ENCODE measurements around the gene LCE2C. TPM values are rescaled to one million over a fixed set of nuclear protein-coding genes. Genes with fewer than 3 reads are reported as not detected.
A peak's percentile ranks its signal among the peaks of the same experiment; 100 is the strongest.
"Not testable (repeated sequence)": the region's sequence is repeated elsewhere in the genome, so short reads cannot be mapped to it uniquely, and the experiment has no call there.

LCE2C gene
- total RNA-seq, result not detected in 2 replicates

DNA sequence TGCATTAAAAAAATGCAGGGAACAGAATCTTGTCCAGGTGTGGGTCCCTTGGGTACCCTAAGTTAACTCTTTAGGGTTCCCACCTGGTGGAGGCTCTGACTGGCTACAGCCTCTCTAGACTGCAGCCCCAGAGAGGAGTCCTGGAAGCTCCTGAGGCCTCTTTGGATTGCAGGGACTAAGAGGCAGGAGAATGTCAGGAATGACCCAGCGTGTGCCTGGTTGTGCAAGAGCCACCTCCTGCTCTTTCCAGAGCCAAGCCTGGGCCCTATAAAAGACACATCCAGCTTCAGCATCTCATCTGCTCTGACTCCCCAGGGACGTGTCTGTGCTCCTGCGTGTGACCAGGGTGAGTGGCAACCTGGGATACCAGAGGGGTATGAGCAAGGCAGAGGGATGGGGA, at the start of gene LCE2C:
Gene LCE2C (plus strand): TSS at position 297 of the 400 bp plus-strand sequence. CDS start 737 bp downstream, outside the sequence.
- H3K36me3 ChIP-seq (ENCODE audit: control insufficient read depth, insufficient read depth, low read length); DNase-seq (ENCODE audit: low read depth): not testable (repeated sequence)
- peaks cover 14% of the 10 kb centered on the region for H3K27me3 ChIP-seq (ENCODE audit: control insufficient read depth, insufficient read depth, low read length)

GRCh38 chr1:152626744-152627143, 48.3 kb upstream of the LCE2C start:
- FAIRE-seq (no peak), DNase-seq (ENCODE audit: low read depth) (peak; percentile 50)
- H3K36me3 ChIP-seq (ENCODE audit: control insufficient read depth, insufficient read depth, low read length), result no peaks in the 10 kb centered on the region
- TF ChIP-seq, protein P1, sequence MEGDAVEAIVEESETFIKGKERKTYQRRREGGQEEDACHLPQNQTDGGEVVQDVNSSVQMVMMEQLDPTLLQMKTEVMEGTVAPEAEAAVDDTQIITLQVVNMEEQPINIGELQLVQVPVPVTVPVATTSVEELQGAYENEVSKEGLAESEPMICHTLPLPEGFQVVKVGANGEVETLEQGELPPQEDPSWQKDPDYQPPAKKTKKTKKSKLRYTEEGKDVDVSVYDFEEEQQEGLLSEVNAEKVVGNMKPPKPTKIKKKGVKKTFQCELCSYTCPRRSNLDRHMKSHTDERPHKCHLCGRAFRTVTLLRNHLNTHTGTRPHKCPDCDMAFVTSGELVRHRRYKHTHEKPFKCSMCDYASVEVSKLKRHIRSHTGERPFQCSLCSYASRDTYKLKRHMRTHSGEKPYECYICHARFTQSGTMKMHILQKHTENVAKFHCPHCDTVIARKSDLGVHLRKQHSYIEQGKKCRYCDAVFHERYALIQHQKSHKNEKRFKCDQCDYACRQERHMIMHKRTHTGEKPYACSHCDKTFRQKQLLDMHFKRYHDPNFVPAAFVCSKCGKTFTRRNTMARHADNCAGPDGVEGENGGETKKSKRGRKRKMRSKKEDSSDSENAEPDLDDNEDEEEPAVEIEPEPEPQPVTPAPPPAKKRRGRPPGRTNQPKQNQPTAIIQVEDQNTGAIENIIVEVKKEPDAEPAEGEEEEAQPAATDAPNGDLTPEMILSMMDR (IDR thresholded peaks at IDR 0.05; ENCODE audit: insufficient read depth, low read length, severe bottlenecking), result no peak
- no peak overlapping the region for H3K4me3 ChIP-seq (ENCODE audit: low read depth, low read length)
- peaks cover 9% of the 10 kb centered on the region for H3K27me3 ChIP-seq (ENCODE audit: control insufficient read depth, insufficient read depth, low read length)

More for the DNA sequence above, at the start of gene LCE2C:
- H3K4me3 ChIP-seq (ENCODE audit: low read depth, low read length); FAIRE-seq: not testable (repeated sequence)

GRCh38 chr1:152630596-152630995, 44.5 kb upstream of the LCE2C start:
- H3K27me3 ChIP-seq (ENCODE audit: control insufficient read depth, insufficient read depth, low read length), result peaks cover 3% of the 10 kb centered on the region
- no peaks in the 10 kb centered on the region for H3K36me3 ChIP-seq (ENCODE audit: control insufficient read depth, insufficient read depth, low read length)
- TF ChIP-seq, protein P1 (IDR thresholded peaks at IDR 0.05; ENCODE audit: insufficient read depth, low read length, severe bottlenecking), result no peak
- DNase-seq (ENCODE audit: low read depth), result no peak
- no peak for FAIRE-seq
- H3K4me3 ChIP-seq (ENCODE audit: low read depth, low read length), result no peak overlapping the region

DNA sequence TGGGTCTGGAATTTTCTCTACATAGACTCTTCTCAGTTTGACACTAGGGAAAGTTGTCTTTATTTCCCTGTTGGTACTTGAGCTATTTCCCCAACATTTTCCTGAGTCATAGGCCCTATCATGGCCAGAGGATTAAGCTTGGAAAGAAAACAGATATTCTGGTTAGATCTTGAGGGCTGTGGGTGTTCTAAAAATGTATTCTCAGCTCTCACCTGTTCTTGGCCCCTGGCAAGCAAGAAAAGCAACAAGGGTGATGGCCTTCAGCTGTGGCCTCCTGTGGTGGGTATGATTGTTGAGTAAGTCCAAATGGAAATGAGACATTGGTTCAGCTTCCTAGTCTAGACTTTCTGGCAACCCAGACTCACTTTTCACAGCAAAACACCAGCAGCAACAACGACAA, 34.7 kb upstream of the LCE2C start:
- H3K27me3 ChIP-seq (ENCODE audit: control insufficient read depth, insufficient read depth, low read length), result peaks cover 2% of the 10 kb centered on the region
- no peak for DNase-seq (ENCODE audit: low read depth)
- no peaks in the 10 kb centered on the region for H3K36me3 ChIP-seq (ENCODE audit: control insufficient read depth, insufficient read depth, low read length)
- FAIRE-seq, result no peak
- TF ChIP-seq, protein P1 (IDR thresholded peaks at IDR 0.05; ENCODE audit: insufficient read depth, low read length, severe bottlenecking), result no peak
- H3K4me3 ChIP-seq (ENCODE audit: low read depth, low read length), result no peak overlapping the region

- Histone ChIP-seq H3K4me3 (ENCODE audit: low read depth, low read length) (no peak overlapping the region), H3K27me3 (ENCODE audit: control insufficient read depth, insufficient read depth, low read length) (peaks cover 4% of the 10 kb centered on the region), H3K36me3 (ENCODE audit: control insufficient read depth, insufficient read depth, low read length) (no peaks in the 10 kb centered on the region)
- TF ChIP-seq, protein P1 (IDR thresholded peaks at IDR 0.05; ENCODE audit: insufficient read depth, low read length, severe bottlenecking), result no peak
- no peak for DNase-seq (ENCODE audit: low read depth)
- FAIRE-seq, result no peak
Measured at GRCh38 chr1:152643945-152644344, 31.1 kb upstream of the LCE2C start.

DNA sequence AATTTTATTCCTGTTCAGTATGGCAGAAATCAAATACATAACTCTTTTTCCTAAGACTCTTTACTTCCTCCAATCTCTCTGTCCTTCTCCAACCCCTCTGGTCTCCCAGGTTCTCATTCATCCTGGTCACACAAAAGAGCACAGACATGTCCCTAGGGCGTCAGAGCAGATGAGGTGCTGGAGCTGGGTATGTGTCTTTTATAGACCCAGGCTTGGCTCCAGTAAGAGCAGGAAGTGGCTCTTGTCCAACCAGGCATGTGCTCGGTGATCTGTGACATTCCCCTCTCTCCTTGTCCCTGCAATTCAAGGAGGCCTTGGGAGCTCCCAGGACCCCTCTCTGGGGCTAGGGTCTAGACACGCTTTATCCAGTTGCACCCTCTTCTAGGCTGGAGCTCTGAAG, 29.9 kb upstream of the LCE2C start:
- TF ChIP-seq, protein P1 (IDR thresholded peaks at IDR 0.05; ENCODE audit: insufficient read depth, low read length, severe bottlenecking), result no peak
- H3K36me3 ChIP-seq (ENCODE audit: control insufficient read depth, insufficient read depth, low read length), result no peaks in the 10 kb centered on the region
- H3K4me3 ChIP-seq (ENCODE audit: low read depth, low read length), result no peak overlapping the region
- FAIRE-seq, result no peak
- peaks cover 4% of the 10 kb centered on the region for H3K27me3 ChIP-seq (ENCODE audit: control insufficient read depth, insufficient read depth, low read length)
- no peak for DNase-seq (ENCODE audit: low read depth)
